Smooth muscle cell (in vitro differentiated cells): ENCODE data around the gene CXCR2. TPM values are rescaled to one million over a fixed set of nuclear protein-coding genes. Genes with fewer than 3 reads are reported as not detected.

Experiments
- DNase-seq: peaks from one replicate; lab custom pipeline; 2025; ENCODE audit not compliant: unreplicated experiment; lab: John Stamatoyannopoulos, UW
- H2AFZ ChIP-seq: fragments of 200-600 bp; sonication (generic); 2 replicates; pipeline ENCODE4 v1.6.0; 2016; ENCODE audit warnings: antibody characterized with exemption, low read depth, mild to moderate bottlenecking
- H3F3A ChIP-seq: fragments of 200-600 bp; sonication (generic); 2 replicates; pipeline ENCODE4 v1.6.0; 2017; ENCODE audit warnings: antibody characterized with exemption, low read depth
- H3K27ac ChIP-seq: fragments of 200-600 bp; sonication (generic); 2 replicates; pipeline ENCODE4 v1.5.1; 2016; ENCODE audit warnings: low read depth, mild to moderate bottlenecking
- H3K27me3 ChIP-seq: fragments of 200-600 bp; sonication (generic); 2 replicates; pipeline ENCODE4 v1.6.1; 2016; ENCODE audit warnings: low read depth, mild to moderate bottlenecking
- H3K36me3 ChIP-seq: fragments of 200-600 bp; sonication (generic); 2 replicates; pipeline ENCODE4 v1.5.1; 2016; ENCODE audit warnings: low read depth
- H3K4me1 ChIP-seq: fragments of 200-600 bp; sonication (generic); 2 replicates; pipeline ENCODE4 v1.5.1; 2016; ENCODE audit warnings: low read depth
- H3K4me2 ChIP-seq: fragments of 200-600 bp; sonication (generic); 2 replicates; pipeline ENCODE4 v1.6.0; 2016; ENCODE audit warnings: mild to moderate bottlenecking
- H3K4me3 ChIP-seq: fragments of 200-600 bp; sonication (generic); 2 replicates; pipeline ENCODE4 v1.5.1; 2016; ENCODE audit warnings: mild to moderate bottlenecking
- H3K79me2 ChIP-seq: fragments of 200-600 bp; sonication (generic); 2 replicates; pipeline ENCODE4 v1.6.0; 2016; ENCODE audit warnings: low read depth, mild to moderate bottlenecking
- H3K9ac ChIP-seq: fragments of 200-600 bp; sonication (generic); 2 replicates; pipeline ENCODE4 v1.6.0; 2016; ENCODE audit warnings: low read depth
- H3K9me3 ChIP-seq: fragments of 200-600 bp; sonication (generic); replicated peaks from 2 replicates; pipeline ENCODE4 v1.5.1; 2016; ENCODE audit warnings: low read depth
- H4K20me1 ChIP-seq: fragments of 200-600 bp; sonication (generic); 2 replicates; pipeline ENCODE4 v1.6.0; 2016; ENCODE audit warnings: low read depth
- CTCF ChIP-seq: fragments of 200-600 bp; sonication (generic); IDR thresholded peaks from 2 replicates; pipeline ENCODE4 v1.5.1; 2017; ENCODE audit warnings: borderline replicate concordance, mild to moderate bottlenecking, antibody characterized with exemption; ENCODE audit not compliant: insufficient read depth, poor library complexity, severe bottlenecking
- WGBS: methylation state at CpG from one replicate; pipeline ENCODE4 v1.1.7; 2016; ENCODE audit warnings: low lambda C conversion rate; 5-methylcytosine and 5-hydroxymethylcytosine counted together
- polyA plus RNA-seq: library from polyadenylated mRNA; unstranded; fragments of >200 nt; fragmentation: Nextera tagmentation; extraction: Ambion mirVana; gene quantifications from 2 replicates; pipeline ENCODE4 v1.2.1, GENCODE V29; 2016
- total RNA-seq: library from RNA; depleted of rRNA; stranded (reverse); fragments of >200 nt; gene quantifications from 2 replicates; pipeline ENCODE4 v1.2.3, GENCODE V29; 2014

Gene CXCR2
- total and polyA plus RNA-seq, 2 experiments from 2014 or later = 0.24 TPM; not detected in 1

DNA sequence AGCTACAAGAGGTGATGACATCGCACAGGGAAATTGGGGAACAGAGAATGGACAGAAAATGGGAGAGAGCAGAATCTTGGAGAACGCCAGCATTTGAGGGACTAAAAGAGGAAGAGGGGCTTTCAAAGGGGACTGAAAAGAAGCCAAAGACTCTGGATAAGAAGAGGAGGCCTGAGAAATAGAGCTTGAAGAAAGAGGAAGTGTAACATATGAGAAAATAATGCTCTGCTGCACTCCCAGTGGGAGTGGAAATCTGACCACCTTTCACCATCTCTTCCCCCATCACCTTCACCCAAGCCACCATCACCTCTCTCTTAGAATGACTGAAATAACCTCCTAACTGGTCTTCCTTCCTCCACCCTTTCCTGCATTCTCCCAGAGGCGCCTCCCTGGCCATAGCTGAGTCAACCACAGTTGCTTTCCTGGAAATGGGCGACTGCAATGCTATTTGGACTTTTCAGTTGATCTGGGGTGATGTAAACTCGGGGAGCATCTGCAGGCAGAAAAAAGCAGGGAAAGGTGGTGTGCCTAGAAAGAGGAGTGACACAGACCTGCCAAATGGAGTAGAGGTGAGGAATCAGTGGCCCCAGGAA, 24.1 kb downstream of the CXCR2 start:
- Histone ChIP-seq H3K79me2 (no peaks in the 10 kb centered on the region), H4K20me1 (no peaks in the 10 kb centered on the region), H3F3A (no peaks in the 10 kb centered on the region), H3K4me2 (no peak overlapping the region), H2AFZ (no peak overlapping the region), H3K27ac (no peak overlapping the region), H3K9ac (no peak overlapping the region), H3K27me3 (no peaks in the 10 kb centered on the region), H3K4me1 (no peaks in the 10 kb centered on the region), H3K4me3 (no peak overlapping the region), H3K36me3 (no peaks in the 10 kb centered on the region), H3K9me3 (no peaks in the 10 kb centered on the region)
- WGBS = 94% methylated on average over 5 of the region's 5 CpGs
- TF ChIP-seq CTCF = no peak
- no peak for DNase-seq

- DNase-seq = no peak
- H3K4me1 ChIP-seq = no peaks in the 10 kb centered on the region
- H3K4me3 ChIP-seq = no peak overlapping the region
- 95% methylated on average over 8 of the region's 8 CpGs for WGBS
- no peaks in the 10 kb centered on the region for H3K79me2 ChIP-seq
- no peak overlapping the region for H3K4me2 ChIP-seq
- H3K36me3 ChIP-seq = no peaks in the 10 kb centered on the region
- no peak overlapping the region for H3K9ac ChIP-seq
- no peak overlapping the region for H2AFZ ChIP-seq
- no peaks in the 10 kb centered on the region for H4K20me1 ChIP-seq
- no peak overlapping the region for H3K27ac ChIP-seq
- no peak for TF ChIP-seq CTCF
- H3K9me3 ChIP-seq = no peaks in the 10 kb centered on the region
- H3K27me3 ChIP-seq = no peaks in the 10 kb centered on the region
- H3F3A ChIP-seq = no peaks in the 10 kb centered on the region
These were observed 26.3 kb downstream of the CXCR2 start for GRCh38 chr2:218152172-218152571.

- Histone ChIP-seq H2AFZ (no peak overlapping the region), H3K79me2 (no peaks in the 10 kb centered on the region), H3K9me3 (no peaks in the 10 kb centered on the region), H3K4me3 (no peak overlapping the region), H3K4me1 (no peaks in the 10 kb centered on the region), H3F3A (no peaks in the 10 kb centered on the region), H3K27me3 (no peaks in the 10 kb centered on the region), H3K36me3 (no peaks in the 10 kb centered on the region), H3K27ac (no peak overlapping the region), H3K4me2 (no peak overlapping the region), H3K9ac (no peak overlapping the region), H4K20me1 (no peaks in the 10 kb centered on the region)
- DNase-seq = no peak
- no peak for TF ChIP-seq CTCF
- 76% methylated on average over 1 of the region's 1 CpG for WGBS
These were observed 26.9 kb downstream of the CXCR2 start for GRCh38 chr2:218152777-218153176.

DNA sequence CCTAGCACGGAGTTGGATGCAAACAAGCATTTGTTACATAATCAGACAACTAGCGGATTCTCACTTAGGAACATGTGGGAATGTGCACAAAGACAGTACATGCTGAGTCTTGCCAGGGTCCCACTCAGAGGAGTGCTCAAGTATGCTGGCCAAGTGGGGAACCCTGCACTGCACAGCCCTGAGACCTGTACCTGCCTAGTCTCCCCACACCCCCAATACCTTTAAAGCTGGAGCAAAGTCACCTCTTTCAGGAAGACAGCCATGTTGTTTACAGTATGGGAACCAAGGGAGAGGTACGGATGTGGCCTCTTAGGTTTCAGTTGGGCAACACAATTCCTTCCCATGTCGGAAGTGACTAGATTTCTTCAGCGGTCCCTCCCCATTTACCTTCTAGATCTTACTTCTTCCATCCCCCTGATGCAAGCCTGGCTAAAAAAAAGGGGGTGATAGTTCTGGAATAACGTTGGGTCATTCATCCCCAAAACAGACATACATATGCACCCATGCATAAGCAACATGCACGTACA, 30.2 kb downstream of the CXCR2 start:
- no peaks in the 10 kb centered on the region for H3K36me3 ChIP-seq
- no peak overlapping the region for H3K4me2 ChIP-seq
- no peaks in the 10 kb centered on the region for H3F3A ChIP-seq
- no peaks in the 10 kb centered on the region for H3K79me2 ChIP-seq
- no peak for DNase-seq
- no peak overlapping the region for H3K27ac ChIP-seq
- peaks cover 5% of the 10 kb centered on the region for H3K27me3 ChIP-seq
- no peak overlapping the region for H3K4me3 ChIP-seq
- no peaks in the 10 kb centered on the region for H3K4me1 ChIP-seq
- no peak overlapping the region for H3K9ac ChIP-seq
- H4K20me1 ChIP-seq = no peaks in the 10 kb centered on the region
- no peaks in the 10 kb centered on the region for H3K9me3 ChIP-seq
- 90% methylated on average over 7 of the region's 7 CpGs for WGBS
- no peak for TF ChIP-seq CTCF
- H2AFZ ChIP-seq = no peak overlapping the region
